AG20443 (cell line): ENCODE results near the gene ACOT7.
"Not testable (repeated sequence)": the region's sequence is repeated elsewhere in the genome, so short reads cannot be mapped to it uniquely, and the experiment has no call there.

Experiments
- DNase-seq: peaks from one replicate; pipeline ENCODE4 v3.0.0; 2012; ENCODE audit warnings: low spot score, mixed read lengths

The ACOT7 gene

GRCh38 chr1:6234502-6235295 lies 158.9 kb downstream of the ACOT7 start:
- DNase-seq: no peak

- no peak for DNase-seq
These were observed 160.2 kb downstream of the ACOT7 start for GRCh38 chr1:6233376-6233775.

GRCh38 chr1:6225651-6226050 lies 167.9 kb downstream of the ACOT7 start:
- DNase-seq: no peak

GRCh38 chr1:6224718-6225117 lies 168.8 kb downstream of the ACOT7 start:
- no peak for DNase-seq

GRCh38 chr1:6223617-6224016 lies 169.9 kb downstream of the ACOT7 start:
- DNase-seq: no peak

- peak; percentile 34 for DNase-seq
These were observed 170.9 kb downstream of the ACOT7 start for GRCh38 chr1:6222636-6223035.

GRCh38 chr1:6221210-6221784 lies 172.3 kb downstream of the ACOT7 start:
- no peak for DNase-seq

- no peak for DNase-seq
These were observed 173.3 kb downstream of the ACOT7 start for GRCh38 chr1:6220236-6220635.

- not testable (repeated sequence) for DNase-seq
These were observed 173.9 kb downstream of the ACOT7 start for GRCh38 chr1:6219641-6220040.

- DNase-seq: no peak
These were observed 175.0 kb downstream of the ACOT7 start for GRCh38 chr1:6218375-6219164.
